ENCODE results near the gene TMEM164. TPM values are rescaled to one million over a fixed set of nuclear protein-coding genes. Genes with fewer than 3 reads are reported as not detected.

Gene TMEM164
- total and polyA plus RNA-seq, 2 of the 4 experiments (the other 2 are of a cell fraction) = 6.3 to 7.1 TPM

- Histone ChIP-seq H3K27ac (ENCODE audit: insufficient read depth, low read length) (no peak overlapping the region), H4K8ac (ENCODE audit: low read depth in 2 of 2, low read length in 2 of 2) (no peak overlapping the region), H3K23ac (ENCODE audit: low read depth, low read length) (no peak overlapping the region), H2AK9ac (replicated peaks; ENCODE audit: low read depth, low read length, poor library complexity) (no peak overlapping the region), H2BK5ac (ENCODE audit: low read depth, low read length, poor library complexity, severe bottlenecking) (no peak overlapping the region), H3K79me1 (ENCODE audit: low read depth in 1 of 2, low read length in 2 of 2) (no peaks in the 10 kb centered on the region), H2AFZ (replicated peaks; ENCODE audit: low read length, poor library complexity) (no peak overlapping the region), H3K18ac (ENCODE audit: low read depth, low read length) (no peak overlapping the region), H3K4ac (ENCODE audit: low read depth, low read length) (no peak overlapping the region), H4K91ac (ENCODE audit: insufficient read depth, low read depth, low read length) (no peak overlapping the region), H3K4me1 (ENCODE audit: control insufficient read depth, insufficient read depth, low read length) (no peaks in the 10 kb centered on the region; the same call in 1 of the 2 replicates), H4K5ac (ENCODE audit: low read depth, low read length) (no peak overlapping the region), H2AK5ac (ENCODE audit: low read depth, low read length) (no peak overlapping the region), H3K14ac (replicated peaks; ENCODE audit: low read depth, low read length) (no peak overlapping the region), H3K4me3 (ENCODE audit: insufficient read depth, low read depth, low read length) (no peak overlapping the region), H3K9me3 (ENCODE audit: control insufficient read depth, insufficient read depth, low read length) (no peaks in the 10 kb centered on the region), H3K9ac (ENCODE audit: low read depth, low read length) (no peak overlapping the region), H4K20me1 (ENCODE audit: insufficient read depth, low read length) (no peaks in the 10 kb centered on the region), H3K4me2 (ENCODE audit: low read depth, low read length) (no peak overlapping the region), H2BK120ac (ENCODE audit: low read depth, low read length) (no peak overlapping the region), H3K56ac (ENCODE audit: extremely low read depth, insufficient read depth, low read length) (no peak overlapping the region), H3K27me3 (ENCODE audit: control insufficient read depth, insufficient read depth, low read length) (peaks cover 2% of the 10 kb centered on the region), H3K36me3 (ENCODE audit: control insufficient read depth, insufficient read depth, low read length) (no peaks in the 10 kb centered on the region), H3K9me1 (ENCODE audit: insufficient read depth, low read length) (no peaks in the 10 kb centered on the region), H2BK15ac (ENCODE audit: low read depth, low read length) (no peak overlapping the region), H2BK20ac (ENCODE audit: low read depth, low read length) (no peak overlapping the region)
- CTCF ChIA-PET = no interaction called here
- BruUV-seq (replicated peaks) = no TSS peak
- no peak for TF ChIP-seq NFE2L2 (IDR thresholded peaks at IDR 0.05; ENCODE audit: low read depth, low read length)
- no peak for TF ChIP-seq CTCF (conservative IDR thresholded peaks at IDR 0.05; ENCODE audit: low read depth, low read length)
- TF ChIP-seq POLR2A (IDR thresholded peaks at IDR 0.05; ENCODE audit: low read depth, low read length) = no peak
- no peak for TF ChIP-seq MAFK (IDR thresholded peaks at IDR 0.05; ENCODE audit: low read depth, low read length)
- no CpG with 5 or more reads among the region's 4 CpGs for WGBS, 2 experiments (ENCODE audit: extremely low coverage in 2 of 2, insufficient read length in 1 of 2)
- no peak for ATAC-seq (ENCODE audit: low read depth)
- in situ Hi-C loops (cut with MboI; ENCODE audit: low sequenced_read_pairs) = no loop called here
- intact Hi-C loops (cut with micrococcal nuclease) = no loop called here
- no peak for DNase-seq
- POLR2A ChIA-PET (ENCODE audit: unreplicated experiment) = no interaction called here
- dilution Hi-C loops (cut with HindIII; ENCODE audit: low sequenced_read_pairs, unreplicated experiment) = no loop called here
Observed at GRCh38 chrX:110046001-110046400, 43.1 kb downstream of the TMEM164 start.

Data from IMR-90 (cell line).